B cell (primary cell): ENCODE data around the gene MINAR1.

Experiments used
- EZH2 ChIP-seq: IDR thresholded peaks from 2 replicates; pipeline ENCODE4 v1.6.1; 2012; ENCODE audit warnings: borderline replicate concordance, low read depth, mild to moderate bottlenecking, moderate library complexity, low read length; ENCODE audit not compliant: insufficient read depth, poor library complexity, severe bottlenecking
- TF ChIP-seq, protein P1 (sequence below): fragments of 200-600 bp; IDR thresholded peaks from one replicate; pipeline ENCODE4 v1.8.0; 2022; ENCODE audit warnings: antibody characterized with exemption, mild to moderate bottlenecking

GRCh38 chr15:79479616-79480015, 47.5 kb downstream of the MINAR1 start:
- TF ChIP-seq, protein P1, sequence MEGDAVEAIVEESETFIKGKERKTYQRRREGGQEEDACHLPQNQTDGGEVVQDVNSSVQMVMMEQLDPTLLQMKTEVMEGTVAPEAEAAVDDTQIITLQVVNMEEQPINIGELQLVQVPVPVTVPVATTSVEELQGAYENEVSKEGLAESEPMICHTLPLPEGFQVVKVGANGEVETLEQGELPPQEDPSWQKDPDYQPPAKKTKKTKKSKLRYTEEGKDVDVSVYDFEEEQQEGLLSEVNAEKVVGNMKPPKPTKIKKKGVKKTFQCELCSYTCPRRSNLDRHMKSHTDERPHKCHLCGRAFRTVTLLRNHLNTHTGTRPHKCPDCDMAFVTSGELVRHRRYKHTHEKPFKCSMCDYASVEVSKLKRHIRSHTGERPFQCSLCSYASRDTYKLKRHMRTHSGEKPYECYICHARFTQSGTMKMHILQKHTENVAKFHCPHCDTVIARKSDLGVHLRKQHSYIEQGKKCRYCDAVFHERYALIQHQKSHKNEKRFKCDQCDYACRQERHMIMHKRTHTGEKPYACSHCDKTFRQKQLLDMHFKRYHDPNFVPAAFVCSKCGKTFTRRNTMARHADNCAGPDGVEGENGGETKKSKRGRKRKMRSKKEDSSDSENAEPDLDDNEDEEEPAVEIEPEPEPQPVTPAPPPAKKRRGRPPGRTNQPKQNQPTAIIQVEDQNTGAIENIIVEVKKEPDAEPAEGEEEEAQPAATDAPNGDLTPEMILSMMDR: no peak
- TF ChIP-seq EZH2: no peak
